OCI-LY3 (cell line): ENCODE measurements around the gene MTMR3.

Source experiments
- CTCF ChIP-seq: fragments of 200-600, 300-600 bp; sonication (generic); IDR thresholded peaks from 2 replicates; pipeline ENCODE4 v1.5.1; 2014; ENCODE audit warnings: antibody characterized with exemption, low read length, low read depth
- EZH2phosphoT487 ChIP-seq: fragments of 200-600 bp; shearing (Covaris generic); IDR thresholded peaks from 2 replicates; pipeline ENCODE4 v1.6.1; 2018; ENCODE audit warnings: antibody characterized with exemption, mixed run types, low read depth

DNA sequence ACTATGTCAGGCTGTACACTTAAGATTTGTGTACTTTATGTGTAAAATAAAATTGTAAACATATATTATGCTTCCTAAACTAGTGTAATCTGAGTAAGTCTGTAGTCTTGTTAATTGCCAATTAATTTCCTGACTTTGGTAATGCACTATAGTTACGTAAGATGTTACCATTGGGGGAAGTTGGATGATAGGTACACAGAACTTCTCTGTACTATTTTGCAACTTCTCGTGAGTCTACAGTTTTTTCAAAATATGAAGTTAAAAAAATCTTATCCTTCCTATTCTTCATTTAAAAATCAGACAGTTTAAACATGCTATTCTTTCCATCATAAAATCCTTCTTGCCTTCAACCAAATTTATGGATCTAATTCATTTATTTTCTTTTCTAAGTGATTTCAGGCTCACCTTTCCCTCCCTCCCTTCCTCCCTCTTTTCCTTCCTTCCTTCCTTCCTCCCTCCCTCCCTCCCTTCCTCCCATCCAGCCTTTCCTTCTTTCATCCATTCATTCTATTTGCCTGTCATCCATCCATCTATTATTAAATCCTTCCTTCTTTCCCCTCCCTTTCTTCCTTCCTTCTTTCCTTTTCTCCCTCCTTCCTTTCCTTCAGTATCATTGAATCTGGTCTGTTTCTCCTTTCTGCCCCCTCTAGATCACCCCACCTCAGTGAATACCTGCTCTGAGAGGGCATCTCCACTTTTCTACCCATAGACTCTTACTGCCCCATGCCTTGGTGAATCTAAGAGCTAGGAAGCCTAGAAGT lies 22.8 kb upstream of the MTMR3 start:
- TF ChIP-seq CTCF (no peak), EZH2phosphoT487 (no peak)
